ENCODE results near the gene RGS3. TPM values are rescaled to one million over a fixed set of nuclear protein-coding genes. Genes with fewer than 3 reads are reported as not detected.

The RGS3 gene
- total and polyA plus RNA-seq, 2 of the 13 experiments (the other 11 are each of a cell fraction or from before 2014, with no cell fraction given) = 17.1 to 28.8 TPM

- TF ChIP-seq ESRRA (CRISPR knock-in tag; IDR thresholded peaks at IDR 0.05; ENCODE audit: low read depth) (peak; percentile 97), IRF9 (CRISPR knock-in tag; IDR thresholded peaks at IDR 0.05; ENCODE audit: borderline replicate concordance) (peak; percentile 59; the same call in 1 of the 2 replicates), SALL1 (CRISPR knock-in tag; IDR thresholded peaks at IDR 0.05) (peak; percentile 99), AFF4 (CRISPR knock-in tag; IDR thresholded peaks at IDR 0.05) (no peak), ZMAT5 (CRISPR knock-in tag; IDR thresholded peaks at IDR 0.05; ENCODE audit: borderline replicate concordance, low read depth) (no peak), NFYB (CRISPR knock-in tag; IDR thresholded peaks at IDR 0.05) (peak; percentile 45; the same call in 1 of the 2 replicates), ZNF121 (CRISPR knock-in tag; IDR thresholded peaks at IDR 0.05) (peak; percentile 94), AGO1 (IDR thresholded peaks at IDR 0.05; ENCODE audit: low read depth, low read length, poor library complexity, severe bottlenecking) (no peak), ZNF549 (CRISPR knock-in tag; IDR thresholded peaks at IDR 0.05) (no peak), ZNF33B (CRISPR knock-in tag; IDR thresholded peaks at IDR 0.05) (no peak), ARNTL (CRISPR knock-in tag; IDR thresholded peaks at IDR 0.05) (peak; percentile 95), RARG (CRISPR knock-in tag; IDR thresholded peaks at IDR 0.05; ENCODE audit: low read depth) (no peak), ZNF124 (CRISPR knock-in tag; IDR thresholded peaks at IDR 0.05) (peak; percentile 95), TEAD3 (CRISPR knock-in tag; optimal IDR thresholded peaks at IDR 0.05; ENCODE audit: borderline replicate concordance) (peak; percentile 88)
- TF ChIP-seq, protein P1, sequence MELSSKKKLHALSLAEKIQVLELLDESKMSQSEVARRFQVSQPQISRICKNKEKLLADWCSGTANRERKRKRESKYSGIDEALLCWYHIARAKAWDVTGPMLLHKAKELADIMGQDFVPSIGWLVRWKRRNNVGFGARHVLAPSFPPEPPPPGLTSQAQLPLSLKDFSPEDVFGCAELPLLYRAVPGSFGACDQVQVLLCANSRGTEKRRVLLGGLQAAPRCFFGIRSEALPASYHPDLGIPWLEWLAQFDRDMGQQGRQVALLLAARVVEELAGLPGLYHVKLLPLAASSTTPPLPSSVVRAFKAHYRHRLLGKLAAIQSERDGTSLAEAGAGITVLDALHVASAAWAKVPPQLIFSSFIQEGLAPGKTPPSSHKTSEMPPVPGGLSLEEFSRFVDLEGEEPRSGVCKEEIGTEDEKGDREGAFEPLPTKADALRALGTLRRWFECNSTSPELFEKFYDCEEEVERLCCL (CRISPR knock-in tag; IDR thresholded peaks at IDR 0.05; ENCODE audit: borderline replicate concordance) = 0 out of 2 replicates have a peak, but pooled peaks have one; percentile 59
- TF ChIP-seq, protein P2, sequence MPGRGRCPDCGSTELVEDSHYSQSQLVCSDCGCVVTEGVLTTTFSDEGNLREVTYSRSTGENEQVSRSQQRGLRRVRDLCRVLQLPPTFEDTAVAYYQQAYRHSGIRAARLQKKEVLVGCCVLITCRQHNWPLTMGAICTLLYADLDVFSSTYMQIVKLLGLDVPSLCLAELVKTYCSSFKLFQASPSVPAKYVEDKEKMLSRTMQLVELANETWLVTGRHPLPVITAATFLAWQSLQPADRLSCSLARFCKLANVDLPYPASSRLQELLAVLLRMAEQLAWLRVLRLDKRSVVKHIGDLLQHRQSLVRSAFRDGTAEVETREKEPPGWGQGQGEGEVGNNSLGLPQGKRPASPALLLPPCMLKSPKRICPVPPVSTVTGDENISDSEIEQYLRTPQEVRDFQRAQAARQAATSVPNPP (CRISPR knock-in tag; IDR thresholded peaks at IDR 0.05) = peak; percentile 51; the same call in 1 of the 2 replicates
- TF ChIP-seq, protein P3, sequence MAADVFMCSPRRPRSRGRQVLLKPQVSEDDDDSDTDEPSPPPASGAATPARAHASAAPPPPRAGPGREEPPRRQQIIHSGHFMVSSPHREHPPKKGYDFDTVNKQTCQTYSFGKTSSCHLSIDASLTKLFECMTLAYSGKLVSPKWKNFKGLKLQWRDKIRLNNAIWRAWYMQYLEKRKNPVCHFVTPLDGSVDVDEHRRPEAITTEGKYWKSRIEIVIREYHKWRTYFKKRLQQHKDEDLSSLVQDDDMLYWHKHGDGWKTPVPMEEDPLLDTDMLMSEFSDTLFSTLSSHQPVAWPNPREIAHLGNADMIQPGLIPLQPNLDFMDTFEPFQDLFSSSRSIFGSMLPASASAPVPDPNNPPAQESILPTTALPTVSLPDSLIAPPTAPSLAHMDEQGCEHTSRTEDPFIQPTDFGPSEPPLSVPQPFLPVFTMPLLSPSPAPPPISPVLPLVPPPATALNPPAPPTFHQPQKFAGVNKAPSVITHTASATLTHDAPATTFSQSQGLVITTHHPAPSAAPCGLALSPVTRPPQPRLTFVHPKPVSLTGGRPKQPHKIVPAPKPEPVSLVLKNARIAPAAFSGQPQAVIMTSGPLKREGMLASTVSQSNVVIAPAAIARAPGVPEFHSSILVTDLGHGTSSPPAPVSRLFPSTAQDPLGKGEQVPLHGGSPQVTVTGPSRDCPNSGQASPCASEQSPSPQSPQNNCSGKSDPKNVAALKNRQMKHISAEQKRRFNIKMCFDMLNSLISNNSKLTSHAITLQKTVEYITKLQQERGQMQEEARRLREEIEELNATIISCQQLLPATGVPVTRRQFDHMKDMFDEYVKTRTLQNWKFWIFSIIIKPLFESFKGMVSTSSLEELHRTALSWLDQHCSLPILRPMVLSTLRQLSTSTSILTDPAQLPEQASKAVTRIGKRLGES (CRISPR knock-in tag; IDR thresholded peaks at IDR 0.05; ENCODE audit: borderline replicate concordance) = peak; percentile 63; the same call in 1 of the 2 replicates
These were observed 41.4 kb downstream of the RGS3 start (continued) for GRCh38 chr9:113504725-113505590.
